Loucy (cell line): ENCODE measurements around the gene ZFAND2B.
"Not testable (repeated sequence)": the region's sequence is repeated elsewhere in the genome, so short reads cannot be mapped to it uniquely, and the experiment has no call there.

Experiments
- H2AFZ ChIP-seq: fragments of 200-600 bp; sonication (generic); 2 replicates; pipeline ENCODE4 v1.6.0; 2016; ENCODE audit warnings: antibody characterized with exemption, mild to moderate bottlenecking, low read length, moderate library complexity
- H3F3A ChIP-seq: fragments of 200-600 bp; 2 replicates; pipeline ENCODE4 v1.6.0; 2016; ENCODE audit warnings: antibody characterized with exemption, low read depth, mild to moderate bottlenecking
- H3K27me3 ChIP-seq: fragments of 200-600 bp; sonication (generic); 2 replicates; pipeline ENCODE4 v1.6.1; 2014; ENCODE audit warnings: low read length, mild to moderate bottlenecking; ENCODE audit not compliant: insufficient read depth, poor library complexity, severe bottlenecking
- H3K36me3 ChIP-seq: fragments of 200-600 bp; sonication (generic); 2 replicates; pipeline ENCODE4 v1.6.1; 2016; ENCODE audit warnings: low read length; ENCODE audit not compliant: insufficient read depth
- H3K4me1 ChIP-seq: fragments of 200-600 bp; sonication (generic); 2 replicates; pipeline ENCODE4 v1.5.1; 2014; ENCODE audit warnings: low read length, mild to moderate bottlenecking; ENCODE audit not compliant: insufficient read depth, poor library complexity, severe bottlenecking
- H3K4me2 ChIP-seq: fragments of 200-600 bp; sonication (generic); 2 replicates; pipeline ENCODE4 v1.6.0; 2014; ENCODE audit warnings: antibody characterized with exemption, low read length, low read depth, mild to moderate bottlenecking; ENCODE audit not compliant: poor library complexity, severe bottlenecking
- H3K4me3 ChIP-seq: fragments of 200-600 bp; sonication (generic); 2 replicates; pipeline ENCODE4 v1.5.1; 2014; ENCODE audit warnings: low read length, mild to moderate bottlenecking, mixed read lengths; ENCODE audit not compliant: poor library complexity, severe bottlenecking
- H3K79me2 ChIP-seq: fragments of 200-600 bp; sonication (generic); 2 replicates; pipeline ENCODE4 v1.6.1; 2014; ENCODE audit warnings: low read length; ENCODE audit not compliant: insufficient read depth
- H3K9ac ChIP-seq: fragments of 200-600 bp; sonication (generic); 2 replicates; pipeline ENCODE4 v1.6.0; 2014; ENCODE audit warnings: mild to moderate bottlenecking, low read depth, low read length, moderate library complexity; ENCODE audit not compliant: poor library complexity, severe bottlenecking
- H3K9me2 ChIP-seq: fragments of 200-600 bp; sonication (generic); replicated peaks from 2 replicates; pipeline ENCODE4 v1.6.1; 2016; ENCODE audit warnings: low read depth, low read length, mixed read lengths
- H3K9me3 ChIP-seq: fragments of 200-600 bp; sonication (generic); 2 replicates; pipeline ENCODE4 v1.6.1; 2014; ENCODE audit warnings: mild to moderate bottlenecking, antibody characterized with exemption, low read length, low read depth; ENCODE audit not compliant: insufficient read depth
- H4K20me1 ChIP-seq: fragments of 200-600 bp; sonication (generic); 2 replicates; pipeline ENCODE4 v1.6.0; 2014; ENCODE audit warnings: antibody characterized with exemption, low read length, mild to moderate bottlenecking; ENCODE audit not compliant: insufficient read depth, poor library complexity, severe bottlenecking
- CTCF ChIP-seq: fragments of 200-600 bp; sonication (generic); conservative IDR thresholded peaks from 2 replicates; pipeline ENCODE4 v1.5.1; 2014; ENCODE audit warnings: mild to moderate bottlenecking, antibody characterized with exemption, low read length
- EZH2phosphoT487 ChIP-seq: fragments of 200-600 bp; IDR thresholded peaks from 2 replicates; pipeline ENCODE4 v1.6.1; 2018; ENCODE audit warnings: antibody characterized with exemption, mild to moderate bottlenecking, moderate library complexity, borderline replicate concordance

ZFAND2B gene

GRCh38 chr2:219197388-219197787 is 9.2 kb upstream of the ZFAND2B start:
- Histone ChIP-seq H3K79me2 (no peaks in the 10 kb centered on the region), H3K9me3 (peaks cover 4% of the 10 kb centered on the region; the same call in 1 of the 2 replicates), H3K9me2 (no peaks in the 10 kb centered on the region), H3K9ac (no peak overlapping the region), H3K36me3 (no peaks in the 10 kb centered on the region), H3K4me3 (no peak overlapping the region), H3K4me1 (peaks cover 11% of the 10 kb centered on the region), H3F3A (peaks cover 3% of the 10 kb centered on the region; the same call in 1 of the 2 replicates), H3K4me2 (no peak overlapping the region), H2AFZ (no peak overlapping the region), H3K27me3 (no peaks in the 10 kb centered on the region), H4K20me1 (no peaks in the 10 kb centered on the region)
- no peak for TF ChIP-seq EZH2phosphoT487
- no peak for TF ChIP-seq CTCF

GRCh38 chr2:219198974-219199373 is 7.6 kb upstream of the ZFAND2B start:
- Histone ChIP-seq H3K4me2 (peak overlapping the region; percentile 65), H3K4me3 (peak overlapping the region; percentile 71), H3K36me3 (no peaks in the 10 kb centered on the region), H3K79me2 (no peaks in the 10 kb centered on the region), H4K20me1 (no peaks in the 10 kb centered on the region), H3K4me1 (peaks cover 11% of the 10 kb centered on the region), H3K9ac (peak overlapping the region; percentile 59), H3K27me3 (no peaks in the 10 kb centered on the region), H3F3A (peaks cover 3% of the 10 kb centered on the region; the same call in 1 of the 2 replicates), H2AFZ (no peak overlapping the region), H3K9me3 (peaks cover 4% of the 10 kb centered on the region; the same call in 1 of the 2 replicates), H3K9me2 (no peaks in the 10 kb centered on the region)
- TF ChIP-seq CTCF (no peak), EZH2phosphoT487 (no peak)

- Histone ChIP-seq H4K20me1 (no peaks in the 10 kb centered on the region), H3K9me2 (no peaks in the 10 kb centered on the region), H3K36me3 (no peaks in the 10 kb centered on the region), H3K4me1 (peaks cover 11% of the 10 kb centered on the region), H3K27me3 (no peaks in the 10 kb centered on the region), H3K4me3 (peak overlapping the region; percentile 71), H3F3A (peaks cover 3% of the 10 kb centered on the region; the same call in 1 of the 2 replicates), H3K79me2 (no peaks in the 10 kb centered on the region), H2AFZ (no peak overlapping the region), H3K4me2 (peak overlapping the region; percentile 65), H3K9ac (peak overlapping the region; percentile 59), H3K9me3 (peaks cover 7% of the 10 kb centered on the region; the same call in 1 of the 2 replicates)
- TF ChIP-seq CTCF: no peak
- no peak for TF ChIP-seq EZH2phosphoT487
Measured at GRCh38 chr2:219199470-219200211, 6.9 kb upstream of the ZFAND2B start.

GRCh38 chr2:219200502-219201326 is 5.9 kb upstream of the ZFAND2B start:
- H3F3A ChIP-seq, H3K27me3 ChIP-seq, H3K9me3 ChIP-seq, H3K79me2 ChIP-seq, H4K20me1 ChIP-seq, H3K36me3 ChIP-seq, H3K9me2 ChIP-seq: not testable (repeated sequence)
- peak overlapping the region; percentile 65 for H3K4me2 ChIP-seq
- 0 out of 2 replicates have a peak overlapping the region, but pooled peaks have one; percentile 50 for H2AFZ ChIP-seq
- peak overlapping the region; percentile 71 for H3K4me3 ChIP-seq
- peaks cover 12% of the 10 kb centered on the region for H3K4me1 ChIP-seq
- peak overlapping the region; percentile 59 for H3K9ac ChIP-seq

- not testable (repeated sequence) for H3K27me3 ChIP-seq, H4K20me1 ChIP-seq, H3K36me3 ChIP-seq, H3K79me2 ChIP-seq, H3K4me3 ChIP-seq, H3K4me2 ChIP-seq, H3F3A ChIP-seq, H3K9me3 ChIP-seq, H3K9me2 ChIP-seq, H2AFZ ChIP-seq, H3K9ac ChIP-seq
- peaks cover 16% of the 10 kb centered on the region for H3K4me1 ChIP-seq
Measured at GRCh38 chr2:219201331-219201730, 5.3 kb upstream of the ZFAND2B start.
